ENCODE data around the gene PARVA.
"Not testable (repeated sequence)": the region's sequence is repeated elsewhere in the genome, so short reads cannot be mapped to it uniquely, and the experiment has no call there.

The PARVA gene

GRCh38 chr11:12377106-12377823 is at the start of gene PARVA:
TSS of gene PARVA (plus strand) at chr11:12377571. CDS start at chr11:12377648, 77 bp downstream.
- no peak for DNase-seq (ENCODE audit: low read depth, low spot score)

- no peak for DNase-seq (ENCODE audit: low read depth, low spot score)
Observed at GRCh38 chr11:12329169-12329568, 48.2 kb upstream of the PARVA start.

- no peak for DNase-seq (ENCODE audit: low read depth, low spot score)
Observed at GRCh38 chr11:12329797-12330196, 47.6 kb upstream of the PARVA start.

GRCh38 chr11:12330485-12331231 is 46.7 kb upstream of the PARVA start:
- DNase-seq (ENCODE audit: low read depth, low spot score): no peak

- peak; percentile 48 for DNase-seq (ENCODE audit: low read depth, low spot score)
Observed at GRCh38 chr11:12331239-12331874, 46.0 kb upstream of the PARVA start.

GRCh38 chr11:12343526-12343925 is 33.8 kb upstream of the PARVA start:
- DNase-seq (ENCODE audit: low read depth, low spot score): no peak

- DNase-seq (ENCODE audit: low read depth, low spot score): no peak
Observed at GRCh38 chr11:12353534-12353933, 23.8 kb upstream of the PARVA start.

- no peak for DNase-seq (ENCODE audit: low read depth, low spot score)
Observed at GRCh38 chr11:12354750-12355545, 22.4 kb upstream of the PARVA start.

GRCh38 chr11:12356944-12357655 is 20.3 kb upstream of the PARVA start:
- no peak for DNase-seq (ENCODE audit: low read depth, low spot score)

GRCh38 chr11:12357697-12358096 is 19.7 kb upstream of the PARVA start:
- DNase-seq (ENCODE audit: low read depth, low spot score): not testable (repeated sequence)

GRCh38 chr11:12358302-12359188 is 18.8 kb upstream of the PARVA start:
- no peak for DNase-seq (ENCODE audit: low read depth, low spot score)

GRCh38 chr11:12359761-12360160 is 17.6 kb upstream of the PARVA start:
- DNase-seq (ENCODE audit: low read depth, low spot score): no peak

GRCh38 chr11:12361682-12362081 is 15.7 kb upstream of the PARVA start:
- no peak for DNase-seq (ENCODE audit: low read depth, low spot score)

- DNase-seq (ENCODE audit: low read depth, low spot score): no peak
Observed at GRCh38 chr11:12362857-12363256, 14.5 kb upstream of the PARVA start.

- no peak for DNase-seq (ENCODE audit: low read depth, low spot score)
Observed at GRCh38 chr11:12363373-12363772, 14.0 kb upstream of the PARVA start.

- not testable (repeated sequence) for DNase-seq (ENCODE audit: low read depth, low spot score)
Observed at GRCh38 chr11:12365965-12366575, 11.3 kb upstream of the PARVA start.

- DNase-seq (ENCODE audit: low read depth, low spot score): not testable (repeated sequence)
Observed at GRCh38 chr11:12367057-12367456, 10.3 kb upstream of the PARVA start.

- no peak for DNase-seq (ENCODE audit: low read depth, low spot score)
Observed at GRCh38 chr11:12372111-12372510, 5.3 kb upstream of the PARVA start.

GRCh38 chr11:12375720-12376119 is 1.7 kb upstream of the PARVA start:
- no peak for DNase-seq (ENCODE audit: low read depth, low spot score)

All from brain pericyte (primary cell).